HCT116 (cell line): Measurements from ENCODE around the gene ESRRA.
A peak's percentile ranks its signal among the peaks of the same experiment; 100 is the strongest.

Experiments
- CBX3 ChIP-seq: IDR thresholded peaks from 2 replicates; pipeline ENCODE4 v1.6.1; 2012; ENCODE audit warnings: low read depth
- EGR1 ChIP-seq: IDR thresholded peaks from 2 replicates; pipeline ENCODE4 v1.6.1; 2012; ENCODE audit warnings: low read depth
- EZH2phosphoT487 ChIP-seq: fragments of 200-600 bp; IDR thresholded peaks from 2 replicates; pipeline ENCODE4 v1.6.1; 2018; ENCODE audit warnings: antibody characterized with exemption, borderline replicate concordance
- JUND ChIP-seq: IDR thresholded peaks from 2 replicates; pipeline ENCODE4 v1.6.1; 2012
- POLR2A ChIP-seq: IDR thresholded peaks from 2 replicates; pipeline ENCODE4 v1.7.0; 2011; ENCODE audit warnings: borderline replicate concordance; ENCODE audit not compliant: insufficient read depth, insufficient read length; ENCODE audit errors: extremely low read depth
- SP1 ChIP-seq: IDR thresholded peaks from 2 replicates; pipeline ENCODE4 v1.6.1; 2012; ENCODE audit warnings: low read depth
- TF ChIP-seq, protein P1 (sequence below): IDR thresholded peaks from 2 replicates; pipeline ENCODE4 v1.6.1; 2012
- TF ChIP-seq, protein P2 (sequence below), 3 experiments: fragments of 200-600 bp in 1 of 3; sonication (generic) in 1 of 3; IDR thresholded peaks in 2 of 3; conservative IDR thresholded peaks in 1 of 3; 2 replicates each; pipeline ENCODE4 v1.5.1; 2012 to 2017; ENCODE audit warnings: low read depth in 2 of 3, low read length in 2 of 3, antibody characterized with exemption in 1 of 3, borderline replicate concordance in 1 of 3, control low read depth in 1 of 3, mild to moderate bottlenecking in 1 of 3, mixed read lengths in 1 of 3, mixed run types in 1 of 3, moderate library complexity in 1 of 3; ENCODE audit not compliant: insufficient read depth in 1 of 3

DNA sequence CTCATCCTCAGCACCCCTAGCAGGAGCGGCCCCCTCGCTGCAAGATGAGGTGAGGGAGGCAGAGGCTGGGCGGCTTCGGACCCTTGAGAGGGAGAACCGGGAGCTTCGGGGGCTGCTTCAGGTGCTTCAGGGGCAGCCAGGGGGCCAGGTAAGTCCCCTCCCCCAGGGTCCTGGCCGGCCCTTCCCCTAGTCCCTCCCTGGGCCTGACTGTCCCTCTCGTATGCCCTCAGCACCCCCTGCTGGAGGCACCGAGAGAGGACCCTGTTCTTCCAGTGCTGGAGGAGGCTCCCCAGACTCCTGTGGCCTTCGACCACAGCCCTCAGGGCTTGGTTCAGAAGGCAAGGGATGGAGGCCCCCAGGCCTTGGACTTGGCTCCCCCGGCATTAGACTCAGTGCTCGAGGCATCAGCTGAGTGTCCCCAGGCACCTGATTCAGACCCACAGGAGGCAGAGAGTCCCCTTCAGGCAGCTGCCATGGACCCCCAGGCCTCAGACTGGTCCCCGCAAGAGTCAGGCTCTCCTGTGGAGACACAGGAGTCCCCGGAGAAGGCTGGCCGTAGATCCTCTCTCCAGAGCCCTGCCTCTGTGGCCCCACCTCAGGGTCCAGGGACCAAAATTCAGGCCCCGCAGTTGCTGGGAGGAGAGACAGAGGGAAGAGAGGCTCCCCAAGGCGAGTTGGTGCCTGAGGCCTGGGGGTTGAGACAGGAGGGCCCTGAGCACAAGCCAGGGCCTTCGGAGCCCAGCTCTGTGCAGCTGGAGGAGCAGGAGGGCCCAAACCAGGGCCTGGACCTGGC is 38.6 kb downstream of the ESRRA start:
- TF ChIP-seq SP1 (no peak), POLR2A (no peak), CBX3 (no peak), EZH2phosphoT487 (no peak), EGR1 (no peak), JUND (no peak)
- TF ChIP-seq, protein P1, sequence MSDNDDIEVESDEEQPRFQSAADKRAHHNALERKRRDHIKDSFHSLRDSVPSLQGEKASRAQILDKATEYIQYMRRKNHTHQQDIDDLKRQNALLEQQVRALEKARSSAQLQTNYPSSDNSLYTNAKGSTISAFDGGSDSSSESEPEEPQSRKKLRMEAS, result no peak
- TF ChIP-seq, protein P2, sequence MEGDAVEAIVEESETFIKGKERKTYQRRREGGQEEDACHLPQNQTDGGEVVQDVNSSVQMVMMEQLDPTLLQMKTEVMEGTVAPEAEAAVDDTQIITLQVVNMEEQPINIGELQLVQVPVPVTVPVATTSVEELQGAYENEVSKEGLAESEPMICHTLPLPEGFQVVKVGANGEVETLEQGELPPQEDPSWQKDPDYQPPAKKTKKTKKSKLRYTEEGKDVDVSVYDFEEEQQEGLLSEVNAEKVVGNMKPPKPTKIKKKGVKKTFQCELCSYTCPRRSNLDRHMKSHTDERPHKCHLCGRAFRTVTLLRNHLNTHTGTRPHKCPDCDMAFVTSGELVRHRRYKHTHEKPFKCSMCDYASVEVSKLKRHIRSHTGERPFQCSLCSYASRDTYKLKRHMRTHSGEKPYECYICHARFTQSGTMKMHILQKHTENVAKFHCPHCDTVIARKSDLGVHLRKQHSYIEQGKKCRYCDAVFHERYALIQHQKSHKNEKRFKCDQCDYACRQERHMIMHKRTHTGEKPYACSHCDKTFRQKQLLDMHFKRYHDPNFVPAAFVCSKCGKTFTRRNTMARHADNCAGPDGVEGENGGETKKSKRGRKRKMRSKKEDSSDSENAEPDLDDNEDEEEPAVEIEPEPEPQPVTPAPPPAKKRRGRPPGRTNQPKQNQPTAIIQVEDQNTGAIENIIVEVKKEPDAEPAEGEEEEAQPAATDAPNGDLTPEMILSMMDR (IDR thresholded peaks at IDR 0.05 in 2 of 3, conservative IDR thresholded peaks at IDR 0.05 in 1 of 3; ENCODE audit: borderline replicate concordance in 1 of 3, insufficient read depth in 1 of 3, low read depth in 2 of 3, low read length in 2 of 3), result peak in 2 of 3 experiments; percentile 35 to 55; a peak in 4 of 6 replicates
